Stimulated activated CD8-positive, alpha-beta memory T cell treated with anti-CD3 and anti-CD28 coated beads, Interleukin-2, amount 100 ng/mL, for 1 hour (primary cell): Measurements from ENCODE around the gene ITGB5.
A peak's percentile ranks its signal among the peaks of the same experiment; 100 is the strongest.

Source experiments
- DNase-seq, 2 donors: peaks; one replicate each; pipeline ENCODE4 v3.0.0-alpha.2; 2020; ENCODE audit warnings: low read depth in 2 of 2

Gene ITGB5

GRCh38 chr3:124772081-124772831 is 114.9 kb downstream of the ITGB5 start:
- no peak for DNase-seq

- DNase-seq = no peak
These were observed 116.1 kb downstream of the ITGB5 start for GRCh38 chr3:124771083-124771445.

GRCh38 chr3:124770336-124771082 is 116.7 kb downstream of the ITGB5 start:
- no peak for DNase-seq

- no peak for DNase-seq
These were observed 117.7 kb downstream of the ITGB5 start for GRCh38 chr3:124769462-124769861.

- DNase-seq = no peak
These were observed 118.4 kb downstream of the ITGB5 start for GRCh38 chr3:124768812-124769211.

- no peak for DNase-seq
These were observed 119.5 kb downstream of the ITGB5 start for GRCh38 chr3:124767691-124768090.

GRCh38 chr3:124767264-124767663 is 119.9 kb downstream of the ITGB5 start:
- no peak for DNase-seq

- DNase-seq = no peak
These were observed 120.8 kb downstream of the ITGB5 start for GRCh38 chr3:124766113-124767095.

- no peak for DNase-seq
These were observed 121.8 kb downstream of the ITGB5 start for GRCh38 chr3:124765197-124765840.

GRCh38 chr3:124764746-124765145 is 122.4 kb downstream of the ITGB5 start:
- DNase-seq = no peak

- no peak for DNase-seq
These were observed 123.4 kb downstream of the ITGB5 start for GRCh38 chr3:124763644-124764358.

GRCh38 chr3:124763206-124763605 is 124.0 kb downstream of the ITGB5 start:
- DNase-seq = no peak

GRCh38 chr3:124762661-124763011 is 124.5 kb downstream of the ITGB5 start:
- no peak for DNase-seq

- no peak for DNase-seq
These were observed 125.1 kb downstream of the ITGB5 start for GRCh38 chr3:124761935-124762660.

- peak; percentile 47 to 60 for DNase-seq
These were observed 125.8 kb downstream of the ITGB5 start for GRCh38 chr3:124761250-124761796.

- DNase-seq = no peak
These were observed 126.6 kb downstream of the ITGB5 start for GRCh38 chr3:124760601-124761000.

GRCh38 chr3:124759666-124760401 is 127.3 kb downstream of the ITGB5 start:
- DNase-seq = no peak

- DNase-seq = no peak
These were observed 128.1 kb downstream of the ITGB5 start for GRCh38 chr3:124758851-124759635.
